ENCODE results near the gene ZNF669.

- TF ChIP-seq POLR2AphosphoS5 (IDR thresholded peaks at IDR 0.05; ENCODE audit: borderline replicate concordance, low read depth, low read length): no peak
- no peak for TF ChIP-seq EZH2 (IDR thresholded peaks at IDR 0.05)
- no peak for TF ChIP-seq FOXP2 (optimal IDR thresholded peaks at IDR 0.05; ENCODE audit: control extremely low read depth, extremely low read length, insufficient read depth)
Measured at GRCh38 chr1:247110627-247111258, 6.6 kb upstream of the ZNF669 start.
